B cell (primary cell): ENCODE measurements around the gene PALB2.

Experiments used
- CTCF ChIP-seq: fragments of 200-600 bp; IDR thresholded peaks from one replicate; pipeline ENCODE4 v1.8.0; 2022; ENCODE audit warnings: antibody characterized with exemption, mild to moderate bottlenecking
- EZH2 ChIP-seq: IDR thresholded peaks from 2 replicates; pipeline ENCODE4 v1.6.1; 2012; ENCODE audit warnings: borderline replicate concordance, low read depth, mild to moderate bottlenecking, moderate library complexity, low read length; ENCODE audit not compliant: insufficient read depth, poor library complexity, severe bottlenecking

DNA sequence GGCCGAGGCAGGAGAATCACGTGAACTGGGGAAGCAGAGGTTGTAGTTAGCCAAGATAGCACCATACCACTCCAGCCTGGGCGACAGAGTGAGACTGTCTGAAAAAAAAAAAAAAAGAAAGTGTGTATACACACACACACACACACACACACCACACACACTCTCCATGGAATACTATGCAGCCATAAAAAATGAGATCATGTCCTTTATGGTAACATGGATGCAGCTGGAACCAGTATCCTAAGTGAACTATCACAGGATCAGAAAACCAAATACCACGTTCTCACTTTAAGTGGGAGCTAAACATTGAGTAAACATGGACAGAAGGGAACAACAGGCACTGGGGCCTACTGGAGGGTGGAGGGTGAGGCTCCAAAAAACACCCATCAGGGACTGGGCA lies 61.7 kb downstream of the PALB2 start:
- no peak for TF ChIP-seq CTCF
- no peak for TF ChIP-seq EZH2
